CD4-positive, alpha-beta T cell treated with Interleukin-17A for 1 hour (primary cell): Measurements from ENCODE around the gene KRT13.

Source experiments
- DNase-seq: peaks from one replicate; pipeline ENCODE4 v3.0.0-alpha.2; 2020

The KRT13 gene

GRCh38 chr17:41464173-41464572 lies 41.2 kb downstream of the KRT13 start:
- no peak for DNase-seq

- DNase-seq = no peak
Measured at GRCh38 chr17:41463746-41464145, 41.7 kb downstream of the KRT13 start.

- DNase-seq = no peak
Measured at GRCh38 chr17:41462705-41463104, 42.7 kb downstream of the KRT13 start.

GRCh38 chr17:41457676-41458075 lies 47.7 kb downstream of the KRT13 start:
- no peak for DNase-seq

- no peak for DNase-seq
Measured at GRCh38 chr17:41456204-41456603, 49.2 kb downstream of the KRT13 start.

GRCh38 chr17:41455236-41455635 lies 50.2 kb downstream of the KRT13 start:
- no peak for DNase-seq

GRCh38 chr17:41453066-41453465 lies 52.3 kb downstream of the KRT13 start:
- DNase-seq = no peak

GRCh38 chr17:41452281-41452680 lies 53.1 kb downstream of the KRT13 start:
- DNase-seq = no peak

- no peak for DNase-seq
Measured at GRCh38 chr17:41451154-41451728, 54.2 kb downstream of the KRT13 start.
